PFSK-1 (cell line): ENCODE data around the gene ACLY.

Experiments
- FOXP2 ChIP-seq: optimal IDR thresholded peaks from 2 replicates; pipeline ENCODE3; 2011; ENCODE audit warnings: borderline replicate concordance, control low read depth, inconsistent platforms; ENCODE audit not compliant: insufficient read depth; ENCODE audit errors: extremely low read length, extremely low read depth
- POLR2AphosphoS5 ChIP-seq: IDR thresholded peaks from 2 replicates; pipeline ENCODE4 v1.6.1; 2012; ENCODE audit warnings: low read depth, mild to moderate bottlenecking, control low read depth, low read length, moderate library complexity
- SIN3A ChIP-seq: IDR thresholded peaks from 2 replicates; pipeline ENCODE4 v1.6.1; 2012; ENCODE audit warnings: mild to moderate bottlenecking, low read length, moderate library complexity, borderline replicate concordance; ENCODE audit not compliant: insufficient read depth
- TAF1 ChIP-seq: IDR thresholded peaks from 2 replicates; pipeline ENCODE4 v1.6.1; 2012; ENCODE audit warnings: low read length, control low read depth, borderline replicate concordance; ENCODE audit not compliant: insufficient read depth
- TF ChIP-seq, protein P1 (sequence below), 2 experiments: IDR thresholded peaks; 2 replicates each; pipeline versions ENCODE4 v1.6.1 to v1.8.0; 2011 to 2012; ENCODE audit warnings: low read depth in 2 of 2, low read length in 2 of 2, control low read depth in 1 of 2, inconsistent platforms in 1 of 2, mild to moderate bottlenecking in 1 of 2, moderate library complexity in 1 of 2; ENCODE audit not compliant: insufficient read depth in 1 of 2

The ACLY gene

DNA sequence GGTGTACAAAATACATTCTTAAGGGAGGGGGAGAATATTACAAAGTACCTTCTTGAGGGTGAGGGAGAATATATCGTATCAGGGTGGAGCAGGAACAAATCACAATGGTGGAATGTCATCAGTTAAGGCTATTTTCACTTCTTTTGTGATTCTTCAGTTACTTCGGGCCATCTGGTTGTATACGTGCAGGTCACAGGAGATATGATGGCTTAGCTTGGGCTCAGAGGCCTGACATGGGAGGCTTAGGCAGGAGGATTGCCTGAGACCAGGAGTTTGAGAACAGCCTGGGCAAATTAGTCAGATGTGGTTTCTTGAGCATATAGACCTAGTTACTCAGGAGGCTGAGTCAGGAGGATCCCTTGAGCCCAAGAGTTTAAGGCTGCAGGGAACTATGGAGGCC lies 24.7 kb upstream of the ACLY start:
- TF ChIP-seq, protein P1, sequence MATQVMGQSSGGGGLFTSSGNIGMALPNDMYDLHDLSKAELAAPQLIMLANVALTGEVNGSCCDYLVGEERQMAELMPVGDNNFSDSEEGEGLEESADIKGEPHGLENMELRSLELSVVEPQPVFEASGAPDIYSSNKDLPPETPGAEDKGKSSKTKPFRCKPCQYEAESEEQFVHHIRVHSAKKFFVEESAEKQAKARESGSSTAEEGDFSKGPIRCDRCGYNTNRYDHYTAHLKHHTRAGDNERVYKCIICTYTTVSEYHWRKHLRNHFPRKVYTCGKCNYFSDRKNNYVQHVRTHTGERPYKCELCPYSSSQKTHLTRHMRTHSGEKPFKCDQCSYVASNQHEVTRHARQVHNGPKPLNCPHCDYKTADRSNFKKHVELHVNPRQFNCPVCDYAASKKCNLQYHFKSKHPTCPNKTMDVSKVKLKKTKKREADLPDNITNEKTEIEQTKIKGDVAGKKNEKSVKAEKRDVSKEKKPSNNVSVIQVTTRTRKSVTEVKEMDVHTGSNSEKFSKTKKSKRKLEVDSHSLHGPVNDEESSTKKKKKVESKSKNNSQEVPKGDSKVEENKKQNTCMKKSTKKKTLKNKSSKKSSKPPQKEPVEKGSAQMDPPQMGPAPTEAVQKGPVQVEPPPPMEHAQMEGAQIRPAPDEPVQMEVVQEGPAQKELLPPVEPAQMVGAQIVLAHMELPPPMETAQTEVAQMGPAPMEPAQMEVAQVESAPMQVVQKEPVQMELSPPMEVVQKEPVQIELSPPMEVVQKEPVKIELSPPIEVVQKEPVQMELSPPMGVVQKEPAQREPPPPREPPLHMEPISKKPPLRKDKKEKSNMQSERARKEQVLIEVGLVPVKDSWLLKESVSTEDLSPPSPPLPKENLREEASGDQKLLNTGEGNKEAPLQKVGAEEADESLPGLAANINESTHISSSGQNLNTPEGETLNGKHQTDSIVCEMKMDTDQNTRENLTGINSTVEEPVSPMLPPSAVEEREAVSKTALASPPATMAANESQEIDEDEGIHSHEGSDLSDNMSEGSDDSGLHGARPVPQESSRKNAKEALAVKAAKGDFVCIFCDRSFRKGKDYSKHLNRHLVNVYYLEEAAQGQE (IDR thresholded peaks at IDR 0.05; ENCODE audit: insufficient read depth in 1 of 2, low read depth in 2 of 2, low read length in 2 of 2), result no peak
- TF ChIP-seq TAF1 (no peak), FOXP2 (no peak)

DNA sequence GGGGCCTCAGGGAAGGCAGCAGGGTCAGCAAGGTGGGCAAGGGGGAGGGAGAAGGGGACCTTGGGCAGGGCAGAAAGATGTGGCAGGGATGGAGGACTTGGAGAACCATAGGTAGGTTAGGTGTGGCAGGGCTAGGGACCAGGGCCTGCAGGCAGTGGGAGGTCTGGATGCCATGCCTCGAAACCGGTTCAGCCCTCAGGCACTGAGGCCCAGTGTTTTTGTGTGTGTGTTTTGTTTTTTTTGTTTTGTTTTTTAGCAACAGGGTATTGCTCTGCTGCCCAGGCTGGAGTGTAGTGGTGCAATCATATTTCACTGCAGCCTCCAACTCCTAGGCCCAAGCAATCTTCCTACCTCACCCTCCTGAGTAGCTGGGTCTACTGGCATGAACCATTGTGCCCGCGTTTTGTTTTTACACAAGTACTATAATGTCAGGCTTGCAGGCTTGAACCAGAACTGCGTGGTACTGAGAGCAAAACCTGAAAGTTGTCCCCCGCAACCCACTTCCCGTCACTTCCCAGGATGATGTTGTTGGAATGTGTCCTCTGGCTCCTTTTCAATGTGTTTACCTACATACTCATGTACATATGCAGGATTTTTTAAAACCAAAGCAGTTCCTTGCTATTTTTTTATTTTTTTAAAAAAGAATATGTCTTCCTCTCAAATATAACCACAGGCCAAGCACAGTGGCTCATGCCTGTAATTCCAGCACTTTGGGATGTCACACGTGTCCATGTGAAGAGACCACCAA lies 24.0 kb upstream of the ACLY start:
- TF ChIP-seq SIN3A (no peak), TAF1 (no peak)

DNA sequence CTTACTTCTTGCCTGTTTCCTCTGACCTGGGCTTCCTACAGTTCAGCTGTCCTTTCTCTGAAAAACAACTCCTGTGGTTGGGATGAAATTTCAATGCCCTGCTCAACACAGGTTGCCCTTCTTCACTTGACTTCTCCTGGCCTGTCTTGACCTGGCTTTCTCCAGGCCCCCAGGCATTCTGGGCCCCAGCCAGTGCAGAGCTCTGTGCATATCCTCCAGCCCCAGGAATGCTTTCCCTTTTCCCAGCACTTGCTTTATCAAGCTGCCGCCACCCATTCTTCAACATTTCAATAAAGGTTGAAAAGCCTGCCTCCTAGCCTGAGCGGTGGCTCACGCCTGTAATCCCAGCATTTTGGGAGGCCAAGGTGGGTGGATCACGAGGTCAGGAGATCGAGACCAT lies 22.4 kb upstream of the ACLY start:
- no peak for TF ChIP-seq FOXP2
- TF ChIP-seq, protein P1 (IDR thresholded peaks at IDR 0.05; ENCODE audit: insufficient read depth in 1 of 2, low read depth in 2 of 2, low read length in 2 of 2), result no peak
- TF ChIP-seq POLR2AphosphoS5, result no peak
- TF ChIP-seq SIN3A, result no peak
- no peak for TF ChIP-seq TAF1

DNA sequence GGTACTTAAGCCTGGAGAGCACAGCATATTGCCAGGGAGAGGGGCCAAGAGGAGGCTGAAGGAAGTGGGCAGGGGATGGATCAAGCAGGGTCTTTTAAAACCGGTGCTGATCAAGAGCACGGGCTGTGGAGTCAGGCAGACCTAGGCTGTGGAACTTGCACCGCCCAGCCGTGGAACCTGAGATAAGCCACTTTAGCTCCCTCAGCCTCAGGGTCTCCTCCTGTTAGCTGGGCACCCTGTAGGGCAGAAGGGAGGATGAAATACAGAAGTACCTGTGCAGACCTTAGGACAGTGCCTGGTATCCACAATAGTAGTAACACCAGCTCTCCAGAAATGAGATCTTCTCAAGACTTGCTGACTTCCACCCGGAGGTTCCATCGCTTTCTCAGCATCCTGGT lies 20.9 kb upstream of the ACLY start:
- TF ChIP-seq FOXP2 (no peak), POLR2AphosphoS5 (no peak), TAF1 (no peak), SIN3A (no peak)
- TF ChIP-seq, protein P1 (IDR thresholded peaks at IDR 0.05; ENCODE audit: insufficient read depth in 1 of 2, low read depth in 2 of 2, low read length in 2 of 2), result no peak

DNA sequence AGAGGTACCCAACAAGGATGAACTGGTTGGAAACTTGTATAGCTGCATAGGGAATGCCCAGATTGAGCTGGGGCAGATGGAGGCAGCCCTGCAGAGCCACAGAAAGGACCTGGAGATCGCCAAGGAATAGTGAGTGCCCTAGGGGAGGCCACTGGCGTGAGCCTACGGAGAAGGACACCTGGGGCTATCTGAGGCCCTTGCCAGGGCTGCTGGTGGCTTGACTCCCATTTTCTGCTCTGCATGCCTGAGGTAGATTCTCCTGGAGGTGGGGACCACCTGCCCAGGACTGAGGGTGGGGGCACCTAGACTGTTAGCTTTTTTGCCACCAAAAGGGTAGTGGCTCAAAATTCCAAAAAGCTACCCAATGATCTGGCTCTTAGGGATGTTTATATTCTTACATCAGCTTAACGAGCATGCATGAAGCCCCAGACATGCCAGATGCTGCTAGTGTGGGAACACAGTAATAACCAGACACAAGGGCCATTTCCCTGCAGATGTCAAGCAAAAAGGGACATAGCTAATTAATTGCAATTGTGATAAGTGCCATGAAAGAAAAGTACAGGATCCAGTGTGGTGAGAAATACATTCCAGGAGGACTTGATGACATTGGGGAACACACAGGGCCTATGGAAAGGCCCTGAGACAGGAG lies 20.4 kb upstream of the ACLY start:
- TF ChIP-seq TAF1 (no peak), SIN3A (no peak), POLR2AphosphoS5 (no peak), FOXP2 (no peak)
- TF ChIP-seq, protein P1 (IDR thresholded peaks at IDR 0.05; ENCODE audit: insufficient read depth in 1 of 2, low read depth in 2 of 2, low read length in 2 of 2), result no peak
